K562 (cell line): ENCODE data around the gene MAGEB6B. TPM values are rescaled to one million over a fixed set of nuclear protein-coding genes. Genes with fewer than 3 reads are reported as not detected.
"Not testable (repeated sequence)": the region's sequence is repeated elsewhere in the genome, so short reads cannot be mapped to it uniquely, and the experiment has no call there.

ENCODE experiments used
- ATAC-seq: fragments of 200-7000 bp; cut with Tn5 transposase; 3 replicates; pipeline ENCODE4 v1.9.1; 2020; ENCODE audit warnings: moderate library complexity
- BruUV-seq: library from RNA; stranded (reverse); fragments of 400-500 nt; replicated peaks from 2 replicates; lab custom pipeline; 2021; lab: Mats Ljungman, UMichigan
- CTCF ChIA-PET: fragments of 300-600 bp; formaldehyde crosslinking; extraction: SDS; loops from one replicate; lab custom pipeline; 2021; ENCODE audit warnings: low intra/inter-chr PET ratio; lab: Yijun Ruan, JAX
- POLR2A ChIA-PET: fragments of 300-600, 350-650 bp; sonication (Branson Sonifier 250); formaldehyde crosslinking; extraction: SDS; loops from one replicate; lab custom pipeline; 2021; ENCODE audit warnings: antibody characterized with exemption, inconsistent platforms; lab: Yijun Ruan, JAX
- DNase-seq, 4 experiments: peaks; one replicate each; pipeline versions ENCODE4 v3.0.0 to v3.0.0-alpha.2; 2011 to 2018; ENCODE audit warnings: low spot score in 3 of 4, mixed read lengths in 3 of 4; ENCODE audit errors: extremely low read depth in 1 of 4
- FAIRE-seq: peaks from 2 replicates; lab custom pipeline; 2011; peaks lifted over from hg19 to GRCh38; lab: Jason Lieb, UNC
- H2AFZ ChIP-seq: 2 replicates; pipeline ENCODE4 v1.6.0; 2011; ENCODE audit warnings: low read depth, low read length, control low read depth, inconsistent platforms
- H3K27ac ChIP-seq: fragments of 200-600 bp; 3 replicates; pipeline ENCODE4 v1.8.0; 2011; ENCODE audit warnings: low read depth, mild to moderate bottlenecking, control low read depth, inconsistent platforms, low read length, moderate library complexity, mixed read lengths; ENCODE audit errors: extremely low read depth
- H3K27me3 ChIP-seq, 2 experiments: fragments of 300-600 bp in 1 of 2; 2 replicates in 1 of 2; 3 replicates in 1 of 2; pipeline versions ENCODE4 v1.6.0 to v1.8.0; 2011; ENCODE audit warnings: inconsistent platforms in 2 of 2, low read length in 2 of 2, mild to moderate bottlenecking in 1 of 2, mixed read lengths in 1 of 2, moderate library complexity in 1 of 2; ENCODE audit not compliant: control insufficient read depth in 2 of 2, insufficient read depth in 2 of 2
- H3K36me3 ChIP-seq: fragments of 300-600 bp; 3 replicates; pipeline ENCODE4 v1.8.0; 2011; ENCODE audit warnings: mild to moderate bottlenecking, low read length, inconsistent platforms; ENCODE audit not compliant: control insufficient read depth, insufficient read depth
- H3K4me1 ChIP-seq, 2 experiments: fragments of 200-600 bp in 1 of 2; replicated peaks in 1 of 2; 2 replicates in 1 of 2; 3 replicates in 1 of 2; pipeline versions ENCODE4 v1.5.1 to v1.8.0; 2011; ENCODE audit warnings: inconsistent platforms in 2 of 2, low read length in 2 of 2, mild to moderate bottlenecking in 1 of 2, mixed read lengths in 1 of 2, moderate library complexity in 1 of 2; ENCODE audit not compliant: control insufficient read depth in 2 of 2, insufficient read depth in 2 of 2
- H3K4me2 ChIP-seq: 2 replicates; pipeline ENCODE4 v1.6.1; 2011; ENCODE audit warnings: low read length, control low read depth, inconsistent platforms, mixed read lengths; ENCODE audit not compliant: insufficient read depth
- H3K4me3 ChIP-seq: fragments of 200-600 bp; sonication (generic), shearing (Covaris generic); 2 replicates; pipeline ENCODE4 v1.5.1; 2016; ENCODE audit warnings: control low read depth, inconsistent platforms
- H3K79me2 ChIP-seq: fragments of 200-600 bp; 3 replicates; pipeline ENCODE4 v1.8.0; 2011; ENCODE audit warnings: low read length, inconsistent platforms; ENCODE audit not compliant: control insufficient read depth, insufficient read depth
- H3K9ac ChIP-seq, 2 experiments: 2 replicates each; pipeline versions ENCODE4 v1.6.0 to v1.6.1; 2011; ENCODE audit warnings: low read depth in 2 of 2, low read length in 2 of 2, control low read depth in 1 of 2, inconsistent platforms in 1 of 2, mild to moderate bottlenecking in 1 of 2, mixed read lengths in 1 of 2; ENCODE audit not compliant: insufficient read depth in 1 of 2
- H3K9me1 ChIP-seq: one replicate; pipeline ENCODE4 v1.6.0; 2011; ENCODE audit warnings: inconsistent platforms, mild to moderate bottlenecking, low read length, moderate library complexity; ENCODE audit not compliant: control insufficient read depth, insufficient read depth
- H3K9me3 ChIP-seq: replicated peaks from 2 replicates; pipeline ENCODE4 v1.5.1; 2011; ENCODE audit warnings: low read depth, low read length, inconsistent platforms; ENCODE audit not compliant: control insufficient read depth, insufficient read depth
- H4K20me1 ChIP-seq: replicated peaks from 2 replicates; pipeline ENCODE4 v1.6.1; 2011; ENCODE audit warnings: low read length, inconsistent platforms, mixed read lengths; ENCODE audit not compliant: control insufficient read depth, insufficient read depth
- DACH1 ChIP-seq: fragments of 450-650 bp; IDR thresholded peaks from 2 replicates; pipeline ENCODE4 v1.6.1; 2018; ENCODE audit not compliant: partially characterized antibody
- ERF ChIP-seq: fragments of 450-650 bp; formaldehyde crosslinking; IDR thresholded peaks from 2 replicates; pipeline ENCODE4 v1.4.0; 2020; ENCODE audit warnings: mild to moderate bottlenecking, mixed read lengths
- HDAC1 ChIP-seq, 2 experiments: fragments of 450-650 bp; IDR thresholded peaks; 2 replicates each; pipeline ENCODE4 v1.6.1; 2016 to 2017; ENCODE audit warnings: inconsistent platforms in 1 of 2, mild to moderate bottlenecking in 1 of 2, moderate library complexity in 1 of 2
- KLF10 ChIP-seq: fragments of 250-450 bp; sonication (Bioruptor Pico); IDR thresholded peaks from 2 replicates; pipeline ENCODE4 v1.6.1; 2021; ENCODE audit warnings: matching md5 sums
- KLF6 ChIP-seq: fragments of 250-450 bp; sonication (Bioruptor Pico); IDR thresholded peaks from 2 replicates; pipeline ENCODE4 v1.4.0; 2020; ENCODE audit warnings: mild to moderate bottlenecking, moderate library complexity, borderline replicate concordance
- MECOM ChIP-seq: fragments of 250-450 bp; sonication (Bioruptor Pico); IDR thresholded peaks from 2 replicates; pipeline ENCODE4 v1.8.0; 2022; ENCODE audit warnings: inconsistent platforms
- MED1 ChIP-seq: sonication (generic); formaldehyde crosslinking; IDR thresholded peaks from 2 replicates; pipeline ENCODE4 v1.8.1; 2023; ENCODE audit warnings: missing genetic modification reagents, borderline replicate concordance
- MNT ChIP-seq, 2 experiments: fragments of 450-650 bp; conservative IDR thresholded peaks; 2 replicates each; pipeline ENCODE4 v1.6.1; 2017; ENCODE audit warnings: mild to moderate bottlenecking in 2 of 2, moderate library complexity in 2 of 2
- NFYB ChIP-seq: IDR thresholded peaks from 2 replicates; pipeline ENCODE4 v1.6.1; 2011; ENCODE audit warnings: mild to moderate bottlenecking, moderate library complexity; ENCODE audit not compliant: insufficient read length; ENCODE audit errors: extremely low read depth
- NR2C1 ChIP-seq, 2 experiments: fragments of 450-650 bp; IDR thresholded peaks; 2 replicates each; pipeline ENCODE4 v1.6.1; 2017; ENCODE audit warnings: mild to moderate bottlenecking in 2 of 2, antibody characterized with exemption in 1 of 2, inconsistent platforms in 1 of 2, missing compliant biosample characterization in 1 of 2, missing genetic modification characterization in 1 of 2
- NR2C2 ChIP-seq, 2 experiments: fragments of 200-800 bp in 1 of 2; sonication (Bioruptor generic) in 1 of 2; sonication (generic) in 1 of 2; formaldehyde crosslinking in 1 of 2; IDR thresholded peaks; 2 replicates each; pipeline versions ENCODE4 v1.6.1 to v1.8.0; 2016 to 2022; ENCODE audit warnings: mild to moderate bottlenecking in 1 of 2, missing compliant biosample characterization in 1 of 2, missing genetic modification characterization in 1 of 2, missing genetic modification reagents in 1 of 2
- SIX5 ChIP-seq, 2 experiments: IDR thresholded peaks; 2 replicates each; pipeline ENCODE4 v1.6.1; 2011; ENCODE audit warnings: low read length in 2 of 2, borderline replicate concordance in 1 of 2, low read depth in 1 of 2, mild to moderate bottlenecking in 1 of 2, moderate library complexity in 1 of 2; ENCODE audit not compliant: insufficient read depth in 1 of 2
- SNRNP70 ChIP-seq: fragments of 200-400 bp; formaldehyde crosslinking; optimal IDR thresholded peaks from 2 replicates; pipeline ENCODE3; 2017; ENCODE audit warnings: low read depth, low read length
- ZNF699 ChIP-seq: fragments of 250-450 bp; sonication (Bioruptor Pico); IDR thresholded peaks from 2 replicates; pipeline ENCODE4 v1.8.0; 2021; ENCODE audit warnings: mild to moderate bottlenecking, moderate library complexity; ENCODE audit not compliant: insufficient replicate concordance
- WGBS: fragments of 100-300 bp; shearing (Covaris generic); methylation state at CpG from one replicate; pipeline ENCODE4 v1.1.6; 2016; ENCODE audit warnings: low coverage, mixed read lengths; ENCODE audit not compliant: insufficient coverage; ENCODE audit errors: missing lambda C conversion rate; 5-methylcytosine and 5-hydroxymethylcytosine counted together
- in situ Hi-C: fragments of 300-500 bp; cut with MboI; formaldehyde crosslinking; loops from 4 replicates; pipeline ENCODE4 v1.15.0; 2018; ENCODE audit warnings: inconsistent platforms, mixed read lengths
- intact Hi-C: fragments of 100-400 bp; cut with micrococcal nuclease; formaldehyde crosslinking; loops from 2 replicates; pipeline ENCODE4 v1.14.2; 2022
- polyA plus RNA-seq, 8 experiments: library from polyadenylated mRNA; depleted of rRNA in 4 of 8; stranded (reverse) in 5 of 8; unstranded in 3 of 8; fragments of >200 nt; fragmentation: Nextera tagmentation in 2 of 8; fragmentation: Illumina TruSeq in 1 of 8; extraction: Ambion mirVana in 2 of 8; extraction: Trizol in 1 of 8; gene quantifications; 2 replicates each; pipeline versions ENCODE4 v1.2.1 to v1.2.3, GENCODE V29; 2011 to 2014; ENCODE audit warnings: inconsistent platforms in 1 of 8, missing spikeins in 1 of 8
- total RNA-seq, 7 experiments: library from RNA; depleted of rRNA in 6 of 7; stranded (reverse); fragments of >200 nt in 6 of 7; fragmentation: Illumina TruSeq in 2 of 7; extraction: Trizol in 2 of 7; gene quantifications; 2 replicates each; pipeline versions ENCODE4 v1.2.1 to v1.2.3, GENCODE V29; 2011 to 2021; ENCODE audit warnings: low replicate concordance in 1 of 7

The MAGEB6B gene
- total and polyA plus RNA-seq, 9 of the 15 experiments (the other 6 are each of a cell fraction or from before 2014, with no cell fraction given): not detected

GRCh38 chrX:26204717-26205116 is 44.3 kb downstream of the MAGEB6B start:
- intact Hi-C loops: not testable (repeated sequence)
- WGBS: 0% methylated on average over 10 of the region's 27 CpGs

GRCh38 chrX:26208012-26208411 is 47.6 kb downstream of the MAGEB6B start:
- FAIRE-seq (no peak), DNase-seq (no peak), ATAC-seq (no peak)
- no peak overlapping the region for H3K9ac ChIP-seq
- no peaks in the 10 kb centered on the region for H3K4me1 ChIP-seq
- no peak overlapping the region for H3K4me2 ChIP-seq
- H3K9me1 ChIP-seq: no peaks in the 10 kb centered on the region
- intact Hi-C loops (no loop called here), in situ Hi-C loops (no loop called here)
- 0% methylated on average over 3 of the region's 3 CpGs for WGBS
- H3K4me3 ChIP-seq: no peak overlapping the region
- no peaks in the 10 kb centered on the region for H3K79me2 ChIP-seq
- H3K36me3 ChIP-seq: no peaks in the 10 kb centered on the region
- H4K20me1 ChIP-seq: no peaks in the 10 kb centered on the region
- POLR2A ChIA-PET: no interaction called here
- no peak overlapping the region for H3K27ac ChIP-seq
- no TSS peak for BruUV-seq
- H3K27me3 ChIP-seq: no peaks in the 10 kb centered on the region
- TF ChIP-seq MECOM (no peak), ERF (CRISPR knock-in tag) (no peak), SIX5 (IDR thresholded peaks at IDR 0.05; ENCODE audit: borderline replicate concordance in 1 of 2, insufficient read depth in 1 of 2, low read depth in 1 of 2, low read length in 2 of 2) (no peak), ZNF699 (CRISPR knock-in tag) (no peak), HDAC1 (IDR thresholded peaks at IDR 0.05) (no peak), MNT (conservative IDR thresholded peaks at IDR 0.05) (no peak), MED1 (CRISPR knock-in tag) (no peak), KLF6 (no peak), NR2C2 (CRISPR knock-in tag; IDR thresholded peaks at IDR 0.05) (no peak), NR2C2 (tag; IDR thresholded peaks at IDR 0.05) (no peak), DACH1 (no peak), NFYB (no peak), KLF10 (CRISPR knock-in tag) (no peak), NR2C1 (IDR thresholded peaks at IDR 0.05) (no peak), NR2C1 (tag; IDR thresholded peaks at IDR 0.05) (no peak), SNRNP70 (no peak)
- H2AFZ ChIP-seq: no peak overlapping the region
- CTCF ChIA-PET: no interaction called here
- no peaks in the 10 kb centered on the region for H3K9me3 ChIP-seq

More at GRCh38 chrX:26204717-26205116, 44.3 kb downstream of the MAGEB6B start:
- in situ Hi-C loops, H3K4me2 ChIP-seq, CTCF ChIA-PET, H3K27ac ChIP-seq, ATAC-seq, H3K9me3 ChIP-seq, H4K20me1 ChIP-seq, H3K4me1 ChIP-seq, H3K9me1 ChIP-seq, H3K79me2 ChIP-seq, H3K9ac ChIP-seq, FAIRE-seq, DNase-seq, H3K36me3 ChIP-seq, BruUV-seq, H3K27me3 ChIP-seq, H2AFZ ChIP-seq, H3K4me3 ChIP-seq: not testable (repeated sequence)
- POLR2A ChIA-PET: interaction anchor here (0.6 kb wide), 1 partner anchor 1283 kb away, joined by 3 read pairs; no protein-coding TSS in a partner anchor
